ENCODE measurements around the gene TSPEAR.

TSPEAR gene

DNA sequence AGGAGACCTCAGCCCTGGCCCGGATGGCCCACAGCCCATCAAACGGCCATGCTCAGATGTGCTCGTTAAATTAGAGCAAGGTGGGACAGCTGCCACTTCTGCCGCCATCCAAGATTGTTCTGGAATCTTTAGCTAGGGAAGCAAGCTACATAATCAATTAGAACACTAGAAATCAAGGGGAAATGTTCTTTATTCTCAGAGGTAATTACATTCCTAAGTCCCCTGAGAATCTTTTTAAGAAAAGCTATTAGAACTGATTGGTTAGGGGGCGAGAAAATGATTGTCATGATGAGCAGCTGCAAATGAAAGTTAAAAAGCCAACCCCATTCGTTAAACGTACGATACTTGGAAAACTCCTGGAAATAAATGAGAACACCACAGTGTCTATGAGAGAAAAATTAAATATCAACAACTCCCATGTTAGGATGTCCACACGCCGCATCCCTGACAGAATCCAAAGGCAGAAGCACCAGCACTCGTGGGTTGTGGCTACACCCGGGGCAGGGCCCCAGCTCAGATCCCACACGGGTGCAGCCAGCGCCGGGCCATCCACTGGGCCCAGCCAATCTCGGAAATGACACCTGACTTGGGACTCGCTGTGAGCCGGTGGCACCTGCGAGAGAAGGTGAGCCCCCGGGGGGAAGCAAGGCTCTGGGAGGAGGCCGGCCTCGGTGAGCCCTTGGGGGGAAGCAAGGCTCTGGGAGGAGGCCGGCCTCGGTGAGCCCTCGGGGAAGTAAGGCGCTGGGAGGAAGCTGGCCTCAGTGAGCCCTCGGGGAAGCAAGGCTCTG lies 209.0 kb downstream of the TSPEAR start:
- no peak overlapping the region for H3K27ac ChIP-seq (ENCODE audit: low read depth, low read length)
- no peak overlapping the region for H3K4me3 ChIP-seq (ENCODE audit: low read length)
- no peaks in the 10 kb centered on the region for H3K9me3 ChIP-seq (ENCODE audit: control insufficient read depth, insufficient read depth, low read length)
- H3K9me2 ChIP-seq (replicated peaks; ENCODE audit: control insufficient read depth, low read length), result no peaks in the 10 kb centered on the region
- TF ChIP-seq EZH2phosphoT487 (IDR thresholded peaks at IDR 0.05; ENCODE audit: borderline replicate concordance, low read length), result no peak
- TF ChIP-seq, protein P1, sequence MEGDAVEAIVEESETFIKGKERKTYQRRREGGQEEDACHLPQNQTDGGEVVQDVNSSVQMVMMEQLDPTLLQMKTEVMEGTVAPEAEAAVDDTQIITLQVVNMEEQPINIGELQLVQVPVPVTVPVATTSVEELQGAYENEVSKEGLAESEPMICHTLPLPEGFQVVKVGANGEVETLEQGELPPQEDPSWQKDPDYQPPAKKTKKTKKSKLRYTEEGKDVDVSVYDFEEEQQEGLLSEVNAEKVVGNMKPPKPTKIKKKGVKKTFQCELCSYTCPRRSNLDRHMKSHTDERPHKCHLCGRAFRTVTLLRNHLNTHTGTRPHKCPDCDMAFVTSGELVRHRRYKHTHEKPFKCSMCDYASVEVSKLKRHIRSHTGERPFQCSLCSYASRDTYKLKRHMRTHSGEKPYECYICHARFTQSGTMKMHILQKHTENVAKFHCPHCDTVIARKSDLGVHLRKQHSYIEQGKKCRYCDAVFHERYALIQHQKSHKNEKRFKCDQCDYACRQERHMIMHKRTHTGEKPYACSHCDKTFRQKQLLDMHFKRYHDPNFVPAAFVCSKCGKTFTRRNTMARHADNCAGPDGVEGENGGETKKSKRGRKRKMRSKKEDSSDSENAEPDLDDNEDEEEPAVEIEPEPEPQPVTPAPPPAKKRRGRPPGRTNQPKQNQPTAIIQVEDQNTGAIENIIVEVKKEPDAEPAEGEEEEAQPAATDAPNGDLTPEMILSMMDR (IDR thresholded peaks at IDR 0.05; ENCODE audit: low read depth, low read length, poor library complexity, severe bottlenecking), result no peak
- H3K4me2 ChIP-seq (ENCODE audit: low read length), result no peak overlapping the region
- no peaks in the 10 kb centered on the region for H3K36me3 ChIP-seq (ENCODE audit: control insufficient read depth, low read length)
- no peaks in the 10 kb centered on the region for H3K79me2 ChIP-seq (ENCODE audit: control insufficient read depth, low read length)
- no peaks in the 10 kb centered on the region for H3K4me1 ChIP-seq (ENCODE audit: control insufficient read depth, low read length)
- H3K27me3 ChIP-seq (ENCODE audit: control insufficient read depth, low read length), result no peaks in the 10 kb centered on the region
- no peaks in the 10 kb centered on the region for H3F3A ChIP-seq (ENCODE audit: control insufficient read depth, insufficient read depth)
- peaks cover 4% of the 10 kb centered on the region; the same call in 1 of the 2 replicates for H4K20me1 ChIP-seq (ENCODE audit: control insufficient read depth, insufficient read depth, low read depth, low read length)

DNA sequence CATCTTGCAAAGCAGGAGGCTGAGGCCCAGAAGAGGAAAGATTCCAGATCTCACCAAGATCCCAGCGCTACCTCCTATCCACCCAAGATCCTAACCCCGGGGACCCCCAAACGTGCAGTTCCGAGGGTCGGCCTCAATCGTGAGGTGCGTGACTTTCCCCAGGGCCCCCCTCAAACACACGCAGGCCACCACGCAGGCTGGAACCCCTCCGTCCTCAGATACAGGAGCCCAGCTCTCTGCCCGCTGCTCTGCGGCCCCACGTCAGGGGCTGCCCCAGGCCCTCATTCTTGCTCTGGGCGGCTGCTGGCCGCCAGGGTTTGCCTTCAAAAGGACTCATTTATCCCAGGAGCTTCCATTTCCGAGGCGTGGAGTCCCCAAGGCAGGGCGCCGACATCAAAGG lies 211.3 kb downstream of the TSPEAR start:
- H3K9me2 ChIP-seq (replicated peaks; ENCODE audit: control insufficient read depth, low read length), result no peaks in the 10 kb centered on the region
- H3K27ac ChIP-seq (ENCODE audit: low read depth, low read length), result no peak overlapping the region
- no peaks in the 10 kb centered on the region for H3F3A ChIP-seq (ENCODE audit: control insufficient read depth, insufficient read depth)
- no peak overlapping the region for H3K4me2 ChIP-seq (ENCODE audit: low read length)
- H3K79me2 ChIP-seq (ENCODE audit: control insufficient read depth, low read length), result no peaks in the 10 kb centered on the region
- no peaks in the 10 kb centered on the region for H3K27me3 ChIP-seq (ENCODE audit: control insufficient read depth, low read length)
- H3K4me3 ChIP-seq (ENCODE audit: low read length), result no peak overlapping the region
- TF ChIP-seq EZH2phosphoT487 (IDR thresholded peaks at IDR 0.05; ENCODE audit: borderline replicate concordance, low read length), result no peak
- TF ChIP-seq, protein P1 (IDR thresholded peaks at IDR 0.05; ENCODE audit: low read depth, low read length, poor library complexity, severe bottlenecking), result no peak
- H4K20me1 ChIP-seq (ENCODE audit: control insufficient read depth, insufficient read depth, low read depth, low read length), result peaks cover 4% of the 10 kb centered on the region; the same call in 1 of the 2 replicates
- H3K36me3 ChIP-seq (ENCODE audit: control insufficient read depth, low read length), result no peaks in the 10 kb centered on the region
- H3K9me3 ChIP-seq (ENCODE audit: control insufficient read depth, insufficient read depth, low read length), result no peaks in the 10 kb centered on the region
- H3K4me1 ChIP-seq (ENCODE audit: control insufficient read depth, low read length), result no peaks in the 10 kb centered on the region

DNA sequence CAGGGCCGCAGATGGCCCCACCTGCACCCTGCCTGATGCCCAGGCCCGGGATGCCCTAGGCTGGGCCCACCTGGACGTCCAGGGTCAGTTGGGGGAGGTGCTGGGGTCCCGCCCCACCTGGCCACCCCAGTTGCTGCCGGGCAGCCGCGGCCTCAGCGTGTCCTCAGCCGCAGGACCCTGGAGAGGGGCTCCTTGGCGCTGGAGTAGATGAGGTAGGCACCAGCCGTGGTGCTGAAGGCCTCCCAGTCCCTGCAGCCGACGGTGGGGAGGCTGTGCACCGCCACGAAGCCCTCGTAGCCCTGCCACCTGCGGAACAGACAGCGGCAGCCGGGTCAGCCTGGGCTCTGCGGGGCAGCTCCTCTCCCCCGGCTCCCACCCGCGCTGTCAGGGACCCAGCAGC lies 211.7 kb downstream of the TSPEAR start:
- Histone ChIP-seq H3K9me2 (replicated peaks; ENCODE audit: control insufficient read depth, low read length) (no peaks in the 10 kb centered on the region), H3K27ac (ENCODE audit: low read depth, low read length) (no peak overlapping the region), H3K4me2 (ENCODE audit: low read length) (no peak overlapping the region), H3K79me2 (ENCODE audit: control insufficient read depth, low read length) (no peaks in the 10 kb centered on the region), H3F3A (ENCODE audit: control insufficient read depth, insufficient read depth) (no peaks in the 10 kb centered on the region), H3K4me1 (ENCODE audit: control insufficient read depth, low read length) (no peaks in the 10 kb centered on the region), H4K20me1 (ENCODE audit: control insufficient read depth, insufficient read depth, low read depth, low read length) (peaks cover 4% of the 10 kb centered on the region; the same call in 1 of the 2 replicates), H3K9me3 (ENCODE audit: control insufficient read depth, insufficient read depth, low read length) (no peaks in the 10 kb centered on the region), H3K27me3 (ENCODE audit: control insufficient read depth, low read length) (no peaks in the 10 kb centered on the region), H3K36me3 (ENCODE audit: control insufficient read depth, low read length) (no peaks in the 10 kb centered on the region), H3K4me3 (ENCODE audit: low read length) (no peak overlapping the region)
- TF ChIP-seq, protein P1 (IDR thresholded peaks at IDR 0.05; ENCODE audit: low read depth, low read length, poor library complexity, severe bottlenecking), result no peak
- no peak for TF ChIP-seq EZH2phosphoT487 (IDR thresholded peaks at IDR 0.05; ENCODE audit: borderline replicate concordance, low read length)

Data from DOHH2 (cell line).